Karpas-422 (cell line): Measurements from ENCODE around the gene WRAP53. TPM values are rescaled to one million over a fixed set of nuclear protein-coding genes. Genes with fewer than 3 reads are reported as not detected.
A peak's percentile ranks its signal among the peaks of the same experiment; 100 is the strongest.

Source experiments
- DNase-seq: peaks from one replicate; pipeline ENCODE4 v3.0.0-alpha.2; 2015
- H2AFZ ChIP-seq: fragments of 200-600 bp; sonication (generic); 2 replicates; pipeline ENCODE4 v1.6.1; 2014; ENCODE audit warnings: antibody characterized with exemption, low read length, mixed read lengths
- H3K27ac ChIP-seq: fragments of 200-600 bp; sonication (generic); 2 replicates; pipeline ENCODE4 v1.5.1; 2014; ENCODE audit warnings: mild to moderate bottlenecking, low read length, moderate library complexity
- H3K27me3 ChIP-seq: fragments of 200-600 bp; sonication (generic); 2 replicates; pipeline ENCODE4 v1.6.1; 2014; ENCODE audit warnings: low read length, mixed read lengths
- H3K36me3 ChIP-seq: fragments of 200-600 bp; sonication (generic); 2 replicates; pipeline ENCODE4 v1.6.1; 2014; ENCODE audit warnings: low read length, mixed read lengths; ENCODE audit not compliant: insufficient read depth
- H3K4me1 ChIP-seq: fragments of 200-600 bp; sonication (generic); 2 replicates; pipeline ENCODE4 v1.6.1; 2014; ENCODE audit warnings: mild to moderate bottlenecking, low read length, mixed read lengths
- H3K4me2 ChIP-seq: fragments of 200-600 bp; sonication (generic); 2 replicates; pipeline ENCODE4 v1.6.1; 2014; ENCODE audit warnings: low read length, low read depth, mild to moderate bottlenecking; ENCODE audit not compliant: poor library complexity, severe bottlenecking
- H3K4me3 ChIP-seq: fragments of 200-600 bp; sonication (generic); 2 replicates; pipeline ENCODE4 v1.5.1; 2014; ENCODE audit warnings: mild to moderate bottlenecking, antibody characterized with exemption, low read length, mixed read lengths
- H3K79me2 ChIP-seq: fragments of 200-600 bp; sonication (generic); 2 replicates; pipeline ENCODE4 v1.6.1; 2014; ENCODE audit warnings: mild to moderate bottlenecking, low read length, mixed read lengths
- H3K9ac ChIP-seq: fragments of 200-600 bp; sonication (generic); 2 replicates; pipeline ENCODE4 v1.6.0; 2014; ENCODE audit warnings: low read length
- H3K9me2 ChIP-seq: fragments of 200-600 bp; sonication (generic), shearing (Covaris generic); replicated peaks from 2 replicates; pipeline ENCODE4 v1.6.0; 2014; ENCODE audit warnings: mild to moderate bottlenecking, low read length, moderate library complexity; ENCODE audit not compliant: insufficient read depth
- H3K9me3 ChIP-seq: fragments of 300-700, 200-600 bp; sonication (generic); 2 replicates; pipeline ENCODE4 v1.6.1; 2014; ENCODE audit warnings: low read length, mixed read lengths
- H4K20me1 ChIP-seq: fragments of 200-600 bp; sonication (generic); 2 replicates; pipeline ENCODE4 v1.6.1; 2014; ENCODE audit warnings: mild to moderate bottlenecking, antibody characterized with exemption, low read length, low read depth; ENCODE audit not compliant: insufficient read depth
- total RNA-seq: library from RNA; depleted of rRNA; stranded (reverse); fragments of >200 nt; shearing (Covaris generic); gene quantifications from 2 replicates; pipeline ENCODE4 v1.2.3, GENCODE V29; 2014; ENCODE audit warnings: low replicate concordance

Gene WRAP53
- total RNA-seq, 1 experiment from 2014 or later = 10.4 TPM

GRCh38 chr17:7673239-7673638 is 15.0 kb upstream of the WRAP53 start:
- Histone ChIP-seq H3K4me1 (no peaks in the 10 kb centered on the region), H3K4me2 (no peak overlapping the region), H3K9me3 (0 out of 2 replicates have a peak, but pooled peaks cover 6% of the 10 kb centered on the region), H3K9ac (no peak overlapping the region), H4K20me1 (no peaks in the 10 kb centered on the region), H3K9me2 (no peaks in the 10 kb centered on the region), H3K4me3 (no peak overlapping the region), H3K27ac (no peak overlapping the region), H3K27me3 (no peaks in the 10 kb centered on the region), H3K79me2 (0 out of 2 replicates have a peak, but pooled peaks cover 2% of the 10 kb centered on the region), H3K36me3 (peaks cover 39% of the 10 kb centered on the region), H2AFZ (no peak overlapping the region)
- peak; percentile 83 for DNase-seq

- no peak overlapping the region for H3K27ac ChIP-seq
- H2AFZ ChIP-seq = no peak overlapping the region
- peaks cover 33% of the 10 kb centered on the region for H3K36me3 ChIP-seq
These were observed 13.3 kb upstream of the WRAP53 start for GRCh38 chr17:7674934-7675333.

DNA sequence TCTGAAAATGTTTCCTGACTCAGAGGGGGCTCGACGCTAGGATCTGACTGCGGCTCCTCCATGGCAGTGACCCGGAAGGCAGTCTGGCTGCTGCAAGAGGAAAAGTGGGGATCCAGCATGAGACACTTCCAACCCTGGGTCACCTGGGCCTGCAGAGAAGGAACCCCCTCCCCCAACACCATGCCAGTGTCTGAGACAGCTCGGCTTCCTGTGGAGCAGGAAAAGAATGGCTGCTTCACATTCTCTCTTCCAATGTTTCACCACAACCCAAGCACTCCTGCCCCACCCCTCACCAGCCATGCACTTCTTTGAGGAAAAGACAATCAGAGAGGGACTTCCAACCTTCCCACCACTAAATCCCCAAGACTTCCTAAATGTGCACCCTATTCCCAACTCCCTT is 11.7 kb upstream of the WRAP53 start:
- no peaks in the 10 kb centered on the region for H3K27me3 ChIP-seq
- H3K4me1 ChIP-seq = no peaks in the 10 kb centered on the region
- H3K27ac ChIP-seq = no peak overlapping the region
- no peak overlapping the region for H3K4me3 ChIP-seq
- no peaks in the 10 kb centered on the region for H4K20me1 ChIP-seq
- H3K36me3 ChIP-seq = peaks cover 33% of the 10 kb centered on the region
- 0 out of 2 replicates have a peak, but pooled peaks cover 6% of the 10 kb centered on the region for H3K9me3 ChIP-seq
- no peak overlapping the region for H3K4me2 ChIP-seq
- no peak overlapping the region for H3K9ac ChIP-seq
- peaks cover 9% of the 10 kb centered on the region for H3K79me2 ChIP-seq
- peak; percentile 43 for DNase-seq
- H2AFZ ChIP-seq = no peak overlapping the region
- H3K9me2 ChIP-seq = no peaks in the 10 kb centered on the region

More at GRCh38 chr17:7674934-7675333, 13.3 kb upstream of the WRAP53 start:
- Histone ChIP-seq H3K4me1 (no peaks in the 10 kb centered on the region), H3K4me2 (no peak overlapping the region), H4K20me1 (no peaks in the 10 kb centered on the region), H3K9me2 (no peaks in the 10 kb centered on the region), H3K79me2 (peaks cover 4% of the 10 kb centered on the region), H3K9me3 (0 out of 2 replicates have a peak, but pooled peaks cover 6% of the 10 kb centered on the region), H3K27me3 (no peaks in the 10 kb centered on the region), H3K4me3 (no peak overlapping the region), H3K9ac (no peak overlapping the region)
- no peak for DNase-seq

DNA sequence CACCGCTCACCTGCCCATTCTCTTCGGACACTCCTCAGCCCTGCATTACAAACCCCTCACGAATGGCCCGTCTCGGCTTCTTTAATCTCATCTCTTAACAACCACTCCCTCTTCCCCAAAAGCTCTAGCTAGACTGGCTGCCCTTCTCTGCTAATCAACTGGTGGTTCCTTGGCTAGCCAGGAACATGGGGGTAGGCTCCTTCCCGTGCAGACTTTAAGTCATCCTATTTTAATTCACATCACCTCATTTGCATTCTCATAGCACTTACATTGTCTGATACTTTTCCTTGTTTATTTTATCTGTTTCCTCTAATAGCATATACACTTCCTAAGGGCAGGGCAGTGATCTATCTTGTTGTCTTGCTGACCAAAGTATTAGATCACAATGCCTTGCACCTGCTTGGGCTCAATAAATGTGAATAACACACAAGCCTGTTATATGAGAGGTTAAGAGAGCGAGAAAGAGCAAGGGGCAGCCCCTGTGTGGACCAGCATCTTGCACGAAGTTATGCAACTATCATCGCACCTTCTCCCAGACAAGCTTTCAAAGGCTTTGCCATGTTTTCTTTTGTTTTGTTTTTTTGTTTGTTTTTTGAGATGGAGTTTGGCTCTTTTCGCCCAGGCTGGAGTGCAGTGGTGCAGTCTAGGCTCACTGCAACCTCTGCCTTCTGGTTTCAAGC is 10.7 kb upstream of the WRAP53 start:
- no peak overlapping the region for H3K27ac ChIP-seq
- H3K4me1 ChIP-seq = no peaks in the 10 kb centered on the region
- no peak for DNase-seq
- no peaks in the 10 kb centered on the region for H3K9me2 ChIP-seq
- no peak overlapping the region for H2AFZ ChIP-seq
- no peak overlapping the region for H3K4me3 ChIP-seq
- H3K36me3 ChIP-seq = peaks cover 30% of the 10 kb centered on the region
- 0 out of 2 replicates have a peak, but pooled peaks cover 6% of the 10 kb centered on the region for H3K9me3 ChIP-seq
- peaks cover 12% of the 10 kb centered on the region for H3K79me2 ChIP-seq
- no peaks in the 10 kb centered on the region for H3K27me3 ChIP-seq
- H3K9ac ChIP-seq = no peak overlapping the region
- no peaks in the 10 kb centered on the region for H4K20me1 ChIP-seq
- no peak overlapping the region for H3K4me2 ChIP-seq

- peak overlapping the region; percentile 96 for H3K9ac ChIP-seq
- no peak overlapping the region for H3K27ac ChIP-seq
- H3K79me2 ChIP-seq = peaks cover 64% of the 10 kb centered on the region
- H3K27me3 ChIP-seq = no peaks in the 10 kb centered on the region
- H3K4me3 ChIP-seq = peak overlapping the region; percentile 93
- H2AFZ ChIP-seq = no peak overlapping the region
- peaks cover 27% of the 10 kb centered on the region for H3K4me1 ChIP-seq
- H3K4me2 ChIP-seq = peak overlapping the region; percentile 82
- H3K36me3 ChIP-seq = peaks cover 15% of the 10 kb centered on the region
- no peaks in the 10 kb centered on the region for H3K9me3 ChIP-seq
- DNase-seq = no peak
- peaks cover 20% of the 10 kb centered on the region for H4K20me1 ChIP-seq
- H3K9me2 ChIP-seq = no peaks in the 10 kb centered on the region
These were observed 3.3 kb upstream of the WRAP53 start for GRCh38 chr17:7684851-7685532.

DNA sequence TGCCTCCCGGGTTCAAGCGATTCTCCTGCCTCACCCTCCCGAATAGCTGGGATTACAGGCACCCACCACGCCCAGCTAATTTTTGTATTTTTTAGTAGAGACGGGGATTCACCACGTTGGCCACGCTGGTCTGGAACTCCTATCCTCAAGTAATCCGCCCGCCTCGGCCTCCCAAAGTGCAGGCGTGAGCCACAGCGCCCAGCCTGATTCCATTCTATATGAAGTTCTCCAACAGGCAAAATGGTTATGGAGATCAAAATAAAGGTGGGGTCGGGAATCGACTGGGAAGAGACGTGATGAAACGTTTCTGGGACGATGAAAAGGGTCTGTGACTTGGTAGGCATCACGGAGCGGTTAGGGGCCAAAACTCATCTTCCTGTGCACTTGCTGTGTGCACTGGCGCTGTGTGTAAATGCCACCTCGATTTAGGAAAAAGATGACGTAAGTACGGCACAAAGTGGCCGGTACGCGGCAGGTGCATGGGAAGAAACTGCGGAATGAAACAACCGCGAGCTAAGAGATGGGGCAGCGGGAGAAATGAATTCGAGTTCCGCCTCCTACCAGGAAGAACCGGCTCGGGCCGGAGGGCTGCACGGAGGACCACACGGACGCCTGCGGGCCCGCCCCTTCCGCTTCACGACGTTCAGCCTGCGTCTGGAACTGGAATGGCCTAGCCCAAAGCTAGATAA is 2.6 kb upstream of the WRAP53 start:
- H3K9me3 ChIP-seq = no peaks in the 10 kb centered on the region
- peaks cover 60% of the 10 kb centered on the region for H3K79me2 ChIP-seq
- DNase-seq = peak; percentile 96
- peaks cover 27% of the 10 kb centered on the region for H3K4me1 ChIP-seq
- peak overlapping the region; percentile 82 for H3K4me2 ChIP-seq
- H3K9ac ChIP-seq = peak overlapping the region; percentile 96
- no peaks in the 10 kb centered on the region for H3K27me3 ChIP-seq
- H3K9me2 ChIP-seq = no peaks in the 10 kb centered on the region
- H3K36me3 ChIP-seq = peaks cover 15% of the 10 kb centered on the region
- H4K20me1 ChIP-seq = peaks cover 20% of the 10 kb centered on the region
- peak overlapping the region; percentile 94 for H3K27ac ChIP-seq
- H3K4me3 ChIP-seq = peak overlapping the region; percentile 93
- H2AFZ ChIP-seq = no peak overlapping the region

DNA sequence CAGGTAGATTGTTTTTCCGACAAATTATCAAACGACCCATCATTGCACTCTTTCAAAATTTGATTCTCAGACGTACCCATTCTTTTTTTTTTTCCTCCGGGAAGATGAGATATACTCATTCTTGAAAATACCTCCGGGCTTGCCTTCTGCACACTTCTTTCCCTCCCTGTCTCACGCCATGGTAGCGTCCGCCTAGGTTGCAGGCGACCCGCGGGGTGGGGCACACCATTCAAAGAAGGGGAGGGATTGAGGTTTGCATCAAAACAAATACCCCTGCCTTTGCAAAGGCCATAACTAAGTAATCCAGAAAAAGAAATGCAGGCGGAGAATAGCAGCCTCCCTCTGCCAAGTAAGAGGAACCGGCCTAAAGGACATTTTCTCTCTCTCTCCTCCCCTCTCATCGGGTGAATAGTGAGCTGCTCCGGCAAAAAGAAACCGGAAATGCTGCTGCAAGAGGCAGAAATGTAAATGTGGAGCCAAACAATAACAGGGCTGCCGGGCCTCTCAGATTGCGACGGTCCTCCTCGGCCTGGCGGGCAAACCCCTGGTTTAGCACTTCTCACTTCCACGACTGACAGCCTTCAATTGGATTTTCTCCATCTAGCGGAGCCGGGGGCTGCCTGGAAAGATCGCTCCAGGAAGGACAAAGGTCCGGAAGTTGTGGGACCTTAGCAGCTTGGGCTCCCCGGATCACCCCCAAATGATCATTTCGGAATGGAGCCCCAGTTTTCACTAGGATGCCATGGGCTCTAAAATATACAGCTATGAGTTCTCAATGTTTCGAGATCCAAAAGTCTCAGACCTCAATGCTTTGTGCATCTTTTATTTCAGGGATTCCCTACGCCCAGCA is 1.8 kb upstream of the WRAP53 start:
- peaks cover 20% of the 10 kb centered on the region for H4K20me1 ChIP-seq
- peak overlapping the region; percentile 96 for H3K9ac ChIP-seq
- no peaks in the 10 kb centered on the region for H3K9me3 ChIP-seq
- peak; percentile 94 for DNase-seq
- no peak overlapping the region for H2AFZ ChIP-seq
- no peaks in the 10 kb centered on the region for H3K9me2 ChIP-seq
- H3K27me3 ChIP-seq = no peaks in the 10 kb centered on the region
- peak overlapping the region; percentile 82 for H3K4me2 ChIP-seq
- H3K36me3 ChIP-seq = peaks cover 15% of the 10 kb centered on the region
- peak overlapping the region; percentile 93 for H3K4me3 ChIP-seq
- H3K79me2 ChIP-seq = peaks cover 60% of the 10 kb centered on the region
- H3K4me1 ChIP-seq = peaks cover 27% of the 10 kb centered on the region
- peak overlapping the region; percentile 94 for H3K27ac ChIP-seq
